ENCODE results near the gene PARM1. TPM values are rescaled to one million over a fixed set of nuclear protein-coding genes. Genes with fewer than 3 reads are reported as not detected.

PARM1 gene
- total RNA-seq, 2 experiments from 2014 or later, result not detected

GRCh38 chr4:74947798-74948197, 14.9 kb downstream of the PARM1 start:
- H3K36me3 Mint-ChIP-seq, result no peaks in the 10 kb centered on the region
- POLR2A ChIA-PET, result no interaction called here
- H3K27ac Mint-ChIP-seq, result no peak overlapping the region
- H3K27me3 Mint-ChIP-seq, result peaks cover 5% of the 10 kb centered on the region
- DNase-seq, result no peak
- no peak overlapping the region for H3K4me3 Mint-ChIP-seq
- H3K9me3 Mint-ChIP-seq, result peaks cover 3% of the 10 kb centered on the region
- CTCF ChIA-PET, result no interaction called here
- H3K4me1 Mint-ChIP-seq (ENCODE audit: low read depth), result no peaks in the 10 kb centered on the region
- intact Hi-C loops (cut with micrococcal nuclease), result no loop called here

- no peaks in the 10 kb centered on the region for H3K36me3 Mint-ChIP-seq
- no peak overlapping the region for H3K4me3 Mint-ChIP-seq
- intact Hi-C loops (cut with micrococcal nuclease), result no loop called here
- ChIA-PET POLR2A (no interaction called here), CTCF (no interaction called here)
- no peaks in the 10 kb centered on the region for H3K4me1 Mint-ChIP-seq (ENCODE audit: low read depth)
- H3K27ac Mint-ChIP-seq, result no peak overlapping the region
- peaks cover 3% of the 10 kb centered on the region for H3K9me3 Mint-ChIP-seq
- H3K27me3 Mint-ChIP-seq, result peaks cover 5% of the 10 kb centered on the region
- no peak for DNase-seq
Observed at GRCh38 chr4:74948236-74948635, 15.3 kb downstream of the PARM1 start.

- Mint-ChIP-seq H3K36me3 (no peaks in the 10 kb centered on the region), H3K4me1 (ENCODE audit: low read depth) (no peaks in the 10 kb centered on the region), H3K27ac (no peak overlapping the region), H3K4me3 (no peak overlapping the region), H3K27me3 (peaks cover 5% of the 10 kb centered on the region), H3K9me3 (peaks cover 3% of the 10 kb centered on the region)
- POLR2A ChIA-PET, result no interaction called here
- CTCF ChIA-PET, result no interaction called here
- intact Hi-C loops (cut with micrococcal nuclease), result no loop called here
- DNase-seq, result no peak
Observed at GRCh38 chr4:74950200-74950599, 17.3 kb downstream of the PARM1 start.

GRCh38 chr4:74950882-74951281, 18.0 kb downstream of the PARM1 start:
- no peaks in the 10 kb centered on the region for H3K4me1 Mint-ChIP-seq (ENCODE audit: low read depth)
- peaks cover 3% of the 10 kb centered on the region for H3K9me3 Mint-ChIP-seq
- H3K27ac Mint-ChIP-seq, result no peak overlapping the region
- ChIA-PET CTCF (no interaction called here), POLR2A (no interaction called here)
- DNase-seq, result no peak
- no peaks in the 10 kb centered on the region for H3K36me3 Mint-ChIP-seq
- H3K27me3 Mint-ChIP-seq, result peaks cover 5% of the 10 kb centered on the region
- H3K4me3 Mint-ChIP-seq, result no peak overlapping the region
- intact Hi-C loops (cut with micrococcal nuclease), result no loop called here

GRCh38 chr4:74953647-74954046, 20.7 kb downstream of the PARM1 start:
- CTCF ChIA-PET, result no interaction called here
- H3K27ac Mint-ChIP-seq, result no peak overlapping the region
- H3K36me3 Mint-ChIP-seq, result no peaks in the 10 kb centered on the region
- intact Hi-C loops (cut with micrococcal nuclease), result no loop called here
- H3K9me3 Mint-ChIP-seq, result no peaks in the 10 kb centered on the region
- POLR2A ChIA-PET, result no interaction called here
- no peaks in the 10 kb centered on the region for H3K4me1 Mint-ChIP-seq (ENCODE audit: low read depth)
- H3K27me3 Mint-ChIP-seq, result no peaks in the 10 kb centered on the region
- no peak overlapping the region for H3K4me3 Mint-ChIP-seq
- no peak for DNase-seq

- Mint-ChIP-seq H3K4me1 (ENCODE audit: low read depth) (no peaks in the 10 kb centered on the region), H3K4me3 (no peak overlapping the region), H3K9me3 (peaks cover 9% of the 10 kb centered on the region), H3K36me3 (no peaks in the 10 kb centered on the region), H3K27ac (no peak overlapping the region), H3K27me3 (no peaks in the 10 kb centered on the region)
- CTCF ChIA-PET, result no interaction called here
- DNase-seq, result no peak
- POLR2A ChIA-PET, result no interaction called here
- intact Hi-C loops (cut with micrococcal nuclease), result no loop called here
Observed at GRCh38 chr4:74958881-74959280, 26.0 kb downstream of the PARM1 start.

- Mint-ChIP-seq H3K4me1 (ENCODE audit: low read depth) (no peaks in the 10 kb centered on the region), H3K4me3 (no peak overlapping the region), H3K27me3 (no peaks in the 10 kb centered on the region), H3K36me3 (no peaks in the 10 kb centered on the region), H3K27ac (no peak overlapping the region), H3K9me3 (peaks cover 9% of the 10 kb centered on the region)
- intact Hi-C loops (cut with micrococcal nuclease), result no loop called here
- no peak for DNase-seq
- ChIA-PET POLR2A (no interaction called here), CTCF (no interaction called here)
Observed at GRCh38 chr4:74961230-74961629, 28.3 kb downstream of the PARM1 start.

GRCh38 chr4:74962584-74962983, 29.7 kb downstream of the PARM1 start:
- Mint-ChIP-seq H3K9me3 (peaks cover 9% of the 10 kb centered on the region), H3K36me3 (no peaks in the 10 kb centered on the region), H3K4me1 (ENCODE audit: low read depth) (no peaks in the 10 kb centered on the region), H3K27ac (no peak overlapping the region), H3K27me3 (no peaks in the 10 kb centered on the region), H3K4me3 (no peak overlapping the region)
- ChIA-PET CTCF (no interaction called here), POLR2A (no interaction called here)
- intact Hi-C loops (cut with micrococcal nuclease), result no loop called here
- DNase-seq, result no peak

- H3K27ac Mint-ChIP-seq, result no peak overlapping the region
- H3K4me3 Mint-ChIP-seq, result no peak overlapping the region
- ChIA-PET CTCF (no interaction called here), POLR2A (no interaction called here)
- no peaks in the 10 kb centered on the region for H3K36me3 Mint-ChIP-seq
- H3K4me1 Mint-ChIP-seq (ENCODE audit: low read depth), result no peaks in the 10 kb centered on the region
- intact Hi-C loops (cut with micrococcal nuclease), result no loop called here
- no peak for DNase-seq
- H3K27me3 Mint-ChIP-seq, result no peaks in the 10 kb centered on the region
- peaks cover 9% of the 10 kb centered on the region for H3K9me3 Mint-ChIP-seq
Observed at GRCh38 chr4:74964311-74964710, 31.4 kb downstream of the PARM1 start.

- Mint-ChIP-seq H3K27me3 (no peaks in the 10 kb centered on the region), H3K9me3 (no peaks in the 10 kb centered on the region), H3K27ac (no peak overlapping the region), H3K4me3 (no peak overlapping the region), H3K4me1 (ENCODE audit: low read depth) (no peaks in the 10 kb centered on the region), H3K36me3 (no peaks in the 10 kb centered on the region)
- no peak for DNase-seq
- intact Hi-C loops (cut with micrococcal nuclease), result no loop called here
- CTCF ChIA-PET, result no interaction called here
- POLR2A ChIA-PET, result no interaction called here
Observed at GRCh38 chr4:74967324-74967723, 34.4 kb downstream of the PARM1 start.

GRCh38 chr4:74968456-74969164, 35.7 kb downstream of the PARM1 start:
- POLR2A ChIA-PET, result no interaction called here
- H3K4me3 Mint-ChIP-seq, result no peak overlapping the region

GRCh38 chr4:74969507-74970474, 36.9 kb downstream of the PARM1 start:
- CTCF ChIA-PET, result no interaction called here
- no peak overlapping the region for H3K27ac Mint-ChIP-seq
- H3K36me3 Mint-ChIP-seq, result no peaks in the 10 kb centered on the region
- no peak overlapping the region for H3K4me3 Mint-ChIP-seq
- H3K4me1 Mint-ChIP-seq (ENCODE audit: low read depth), result no peaks in the 10 kb centered on the region
- H3K27me3 Mint-ChIP-seq, result no peaks in the 10 kb centered on the region
- intact Hi-C loops (cut with micrococcal nuclease), result no loop called here
- DNase-seq, result no peak
- POLR2A ChIA-PET, result no interaction called here
- H3K9me3 Mint-ChIP-seq, result no peaks in the 10 kb centered on the region

More at GRCh38 chr4:74968456-74969164, 35.7 kb downstream of the PARM1 start:
- intact Hi-C loops (cut with micrococcal nuclease), result no loop called here
- Mint-ChIP-seq H3K27me3 (no peaks in the 10 kb centered on the region), H3K36me3 (no peaks in the 10 kb centered on the region), H3K9me3 (no peaks in the 10 kb centered on the region), H3K27ac (no peak overlapping the region), H3K4me1 (ENCODE audit: low read depth) (no peaks in the 10 kb centered on the region)
- CTCF ChIA-PET, result no interaction called here
- no peak for DNase-seq

- ChIA-PET CTCF (no interaction called here), POLR2A (no interaction called here)
- intact Hi-C loops (cut with micrococcal nuclease), result no loop called here
- Mint-ChIP-seq H3K36me3 (no peaks in the 10 kb centered on the region), H3K27ac (no peak overlapping the region), H3K9me3 (no peaks in the 10 kb centered on the region), H3K27me3 (no peaks in the 10 kb centered on the region), H3K4me1 (ENCODE audit: low read depth) (no peaks in the 10 kb centered on the region), H3K4me3 (no peak overlapping the region)
- DNase-seq, result no peak
Observed at GRCh38 chr4:74970577-74970976, 37.7 kb downstream of the PARM1 start.
